Loucy (cell line): Measurements from ENCODE around the gene LRRC1.

Experiments
- EZH2phosphoT487 ChIP-seq: fragments of 200-600 bp; IDR thresholded peaks from 2 replicates; pipeline ENCODE4 v1.6.1; 2018; ENCODE audit warnings: antibody characterized with exemption, mild to moderate bottlenecking, moderate library complexity, borderline replicate concordance
- TF ChIP-seq, protein P1 (sequence below): fragments of 200-600 bp; sonication (generic); conservative IDR thresholded peaks from 2 replicates; pipeline ENCODE4 v1.5.1; 2014; ENCODE audit warnings: mild to moderate bottlenecking, antibody characterized with exemption, low read length

DNA sequence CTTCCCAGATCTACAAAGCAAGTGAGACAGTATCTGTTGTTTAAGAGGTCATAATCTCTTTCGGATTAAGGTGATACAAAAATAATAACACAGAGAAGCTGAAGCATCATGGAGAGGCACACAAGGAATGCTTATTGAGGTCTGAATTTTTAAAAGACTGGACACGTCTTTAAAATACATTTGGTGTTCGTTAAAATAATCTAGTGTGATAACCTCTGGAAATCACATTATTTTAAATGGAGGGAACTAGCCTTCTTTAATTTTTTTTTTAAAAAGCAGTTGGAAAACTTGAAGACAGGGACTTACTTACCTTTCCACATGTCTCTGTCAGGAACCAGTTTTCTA, 1.9 kb upstream of the LRRC1 start:
- TF ChIP-seq, protein P1, sequence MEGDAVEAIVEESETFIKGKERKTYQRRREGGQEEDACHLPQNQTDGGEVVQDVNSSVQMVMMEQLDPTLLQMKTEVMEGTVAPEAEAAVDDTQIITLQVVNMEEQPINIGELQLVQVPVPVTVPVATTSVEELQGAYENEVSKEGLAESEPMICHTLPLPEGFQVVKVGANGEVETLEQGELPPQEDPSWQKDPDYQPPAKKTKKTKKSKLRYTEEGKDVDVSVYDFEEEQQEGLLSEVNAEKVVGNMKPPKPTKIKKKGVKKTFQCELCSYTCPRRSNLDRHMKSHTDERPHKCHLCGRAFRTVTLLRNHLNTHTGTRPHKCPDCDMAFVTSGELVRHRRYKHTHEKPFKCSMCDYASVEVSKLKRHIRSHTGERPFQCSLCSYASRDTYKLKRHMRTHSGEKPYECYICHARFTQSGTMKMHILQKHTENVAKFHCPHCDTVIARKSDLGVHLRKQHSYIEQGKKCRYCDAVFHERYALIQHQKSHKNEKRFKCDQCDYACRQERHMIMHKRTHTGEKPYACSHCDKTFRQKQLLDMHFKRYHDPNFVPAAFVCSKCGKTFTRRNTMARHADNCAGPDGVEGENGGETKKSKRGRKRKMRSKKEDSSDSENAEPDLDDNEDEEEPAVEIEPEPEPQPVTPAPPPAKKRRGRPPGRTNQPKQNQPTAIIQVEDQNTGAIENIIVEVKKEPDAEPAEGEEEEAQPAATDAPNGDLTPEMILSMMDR: no peak
- TF ChIP-seq EZH2phosphoT487: no peak
